ENCODE results near the gene MPHOSPH9. TPM values are rescaled to one million over a fixed set of nuclear protein-coding genes. Genes with fewer than 3 reads are reported as not detected.

Gene MPHOSPH9
- total RNA-seq, 1 experiment from 2014 or later: 43.1 TPM

- no TSS peak for BruUV-seq (replicated peaks)
- CTCF ChIA-PET: no interaction called here
- no peaks in the 10 kb centered on the region for H3K36me3 Mint-ChIP-seq (ENCODE audit: insufficient read depth, unreplicated experiment)
Observed at GRCh38 chr12:123105211-123105826, 127.6 kb downstream of the MPHOSPH9 start.

GRCh38 chr12:123104809-123105208 lies 128.1 kb downstream of the MPHOSPH9 start:
- no peaks in the 10 kb centered on the region for H3K27me3 Mint-ChIP-seq (ENCODE audit: insufficient read depth, unreplicated experiment)
- H3K27me3 ChIP-seq (replicated peaks; ENCODE audit: control insufficient read depth, insufficient read depth, low read length): no peaks in the 10 kb centered on the region
- intact Hi-C loops (cut with micrococcal nuclease; ENCODE audit: unreplicated experiment): no loop called here
- H3K9me3 ChIP-seq: no peaks in the 10 kb centered on the region
- ChIA-PET CTCF (no interaction called here), POLR2A (no interaction called here)
- no peaks in the 10 kb centered on the region for H3K4me1 ChIP-seq
- no peak for DNase-seq
- H3K4me1 Mint-ChIP-seq (ENCODE audit: low read depth, unreplicated experiment): no peaks in the 10 kb centered on the region
- no TSS peak for BruUV-seq (replicated peaks)
- H3K36me3 ChIP-seq (ENCODE audit: control insufficient read depth, insufficient read depth, low read length): no peaks in the 10 kb centered on the region
- no peaks in the 10 kb centered on the region for H3K9me3 Mint-ChIP-seq (ENCODE audit: unreplicated experiment)
- TF ChIP-seq CTCF (IDR thresholded peaks at IDR 0.05; ENCODE audit: insufficient read depth in 1 of 2, low read depth in 1 of 2, low read length in 1 of 2, severe bottlenecking in 1 of 2, unreplicated experiment in 1 of 2): no peak
- H3K36me3 Mint-ChIP-seq (ENCODE audit: insufficient read depth, unreplicated experiment): no peaks in the 10 kb centered on the region
- no peak overlapping the region for H3K27ac Mint-ChIP-seq (ENCODE audit: unreplicated experiment)
- no peak overlapping the region for H3K4me3 ChIP-seq (ENCODE audit: low read depth, low read length)
- H3K4me3 Mint-ChIP-seq (ENCODE audit: unreplicated experiment): no peak overlapping the region

More at GRCh38 chr12:123105211-123105826, 127.6 kb downstream of the MPHOSPH9 start:
- H3K27me3 ChIP-seq (replicated peaks; ENCODE audit: control insufficient read depth, insufficient read depth, low read length): no peaks in the 10 kb centered on the region
- no peaks in the 10 kb centered on the region for H3K36me3 ChIP-seq (ENCODE audit: control insufficient read depth, insufficient read depth, low read length)
- intact Hi-C loops (cut with micrococcal nuclease; ENCODE audit: unreplicated experiment): no loop called here
- H3K9me3 ChIP-seq: no peaks in the 10 kb centered on the region
- H3K4me3 ChIP-seq (ENCODE audit: low read depth, low read length): no peak overlapping the region
- TF ChIP-seq CTCF (IDR thresholded peaks at IDR 0.05; ENCODE audit: insufficient read depth in 1 of 2, low read depth in 1 of 2, low read length in 1 of 2, severe bottlenecking in 1 of 2, unreplicated experiment in 1 of 2): no peak
- H3K4me3 Mint-ChIP-seq (ENCODE audit: unreplicated experiment): no peak overlapping the region
- no peak overlapping the region for H3K27ac Mint-ChIP-seq (ENCODE audit: unreplicated experiment)
- no peak for DNase-seq
- H3K4me1 Mint-ChIP-seq (ENCODE audit: low read depth, unreplicated experiment): no peaks in the 10 kb centered on the region
- no peaks in the 10 kb centered on the region for H3K4me1 ChIP-seq
- POLR2A ChIA-PET: no interaction called here
- no peaks in the 10 kb centered on the region for H3K27me3 Mint-ChIP-seq (ENCODE audit: insufficient read depth, unreplicated experiment)
- no peaks in the 10 kb centered on the region for H3K9me3 Mint-ChIP-seq (ENCODE audit: unreplicated experiment)

Other genes starting within 250 kb of the MPHOSPH9 start
- gene PITPNM2, start 82.1 kb downstream of the MPHOSPH9 start, total RNA-seq (2022): 10.6 TPM in 2 replicates
- gene MTRFR, start 295 bp upstream of the MPHOSPH9 start, total RNA-seq (2022): 20.2 and 21.0 TPM in 2 replicates
- 81.2 and 86.8 TPM in 2 replicates for gene CDK2AP1, start 38.7 kb upstream of the MPHOSPH9 start, total RNA-seq (2022)
- 53.8 and 54.9 TPM in 2 replicates for gene SBNO1, start 131.7 kb upstream of the MPHOSPH9 start, total RNA-seq (2022)
- 64.6 and 79.2 TPM in 2 replicates for gene KMT5A, start 151.0 kb upstream of the MPHOSPH9 start, total RNA-seq (2022)
- 3.1 and 3.2 TPM in 2 replicates for gene RILPL2, start 203.5 kb upstream of the MPHOSPH9 start, total RNA-seq (2022)
- gene SNRNP35, start 225.0 kb upstream of the MPHOSPH9 start, total RNA-seq (2022): 22.0 and 22.7 TPM in 2 replicates